Measurements from ENCODE around the gene TAS2R3.

TAS2R3 gene, protein sequence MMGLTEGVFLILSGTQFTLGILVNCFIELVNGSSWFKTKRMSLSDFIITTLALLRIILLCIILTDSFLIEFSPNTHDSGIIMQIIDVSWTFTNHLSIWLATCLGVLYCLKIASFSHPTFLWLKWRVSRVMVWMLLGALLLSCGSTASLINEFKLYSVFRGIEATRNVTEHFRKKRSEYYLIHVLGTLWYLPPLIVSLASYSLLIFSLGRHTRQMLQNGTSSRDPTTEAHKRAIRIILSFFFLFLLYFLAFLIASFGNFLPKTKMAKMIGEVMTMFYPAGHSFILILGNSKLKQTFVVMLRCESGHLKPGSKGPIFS

DNA sequence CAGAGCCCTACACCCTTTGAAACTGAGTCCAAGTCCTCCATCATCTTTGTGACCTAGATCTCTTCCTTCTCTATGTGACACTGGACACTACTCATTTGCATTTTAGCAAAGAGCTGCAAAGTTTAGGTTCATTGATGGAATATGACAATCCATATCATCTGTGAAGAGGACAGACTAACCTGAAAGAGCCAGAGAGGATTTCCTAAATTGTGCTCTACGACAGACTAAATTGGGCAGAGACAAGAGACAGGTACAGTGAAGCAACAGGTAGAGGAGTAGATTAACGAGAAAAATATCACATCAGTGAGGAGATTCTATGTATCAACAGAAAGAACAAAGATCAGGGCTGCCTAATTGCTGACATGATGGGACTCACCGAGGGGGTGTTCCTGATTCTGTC lies at the start of gene TAS2R3:
Gene TAS2R3, plus strand, starts transcription at position 301 of the 400 bp plus-strand sequence. Its CDS starts 62 bp downstream, at position 363.
- no peak within 1 kb of the TSS for H3K27ac ChIP-seq (ENCODE audit: low read depth, low read length)
- H3K27me3 ChIP-seq (ENCODE audit: control insufficient read depth in 5 of 5, insufficient read depth in 4 of 5, low read length in 5 of 5) = no peaks in the 10 kb centered on the region
- no peaks in the 10 kb centered on the region for H3K9me3 ChIP-seq (ENCODE audit: control insufficient read depth in 5 of 5, low read length in 5 of 5)
- no peak within 1 kb of the TSS for H3K9ac ChIP-seq (ENCODE audit: low read length in 5 of 5)
- H3K36me3 ChIP-seq (ENCODE audit: control insufficient read depth in 5 of 5, insufficient read depth in 5 of 5, low read length in 5 of 5) = peaks cover 21 to 64% (median 38%) of the 10 kb centered on the region in 5 donors
- H3K4me1 ChIP-seq (ENCODE audit: control insufficient read depth in 5 of 5, insufficient read depth in 5 of 5, low read length in 5 of 5) = no peaks in the 10 kb centered on the region
- H3K4me3 ChIP-seq (ENCODE audit: low read depth in 1 of 5, low read length in 5 of 5) = no peak within 1 kb of the TSS

DNA sequence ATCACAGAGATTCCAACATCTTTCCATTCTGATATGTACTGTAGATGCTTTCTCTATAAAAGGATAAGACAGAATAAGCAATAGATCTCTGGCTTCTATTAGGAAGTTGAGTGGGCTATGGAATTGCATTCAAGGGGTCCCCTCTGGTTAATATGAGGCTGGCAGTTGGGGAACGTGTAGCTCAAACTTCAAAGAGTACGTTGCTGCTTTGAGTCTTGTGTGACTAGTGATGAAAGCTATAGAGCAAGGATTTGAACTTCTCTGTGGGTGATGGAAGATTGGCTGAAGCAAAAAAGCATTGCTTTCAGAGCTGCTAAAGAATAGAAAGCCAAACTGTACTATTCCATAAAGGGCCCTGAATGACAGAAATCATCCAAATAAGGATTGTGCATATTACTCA lies 49.3 kb upstream of the TAS2R3 start:
- Histone ChIP-seq H3K9me3 (ENCODE audit: control insufficient read depth in 5 of 5, low read length in 5 of 5) (no peaks in the 10 kb centered on the region), H3K27ac (ENCODE audit: low read depth, low read length) (no peak overlapping the region), H3K4me1 (ENCODE audit: control insufficient read depth in 5 of 5, insufficient read depth in 5 of 5, low read length in 5 of 5) (no peaks in the 10 kb centered on the region), H3K27me3 (ENCODE audit: control insufficient read depth in 5 of 5, insufficient read depth in 4 of 5, low read length in 5 of 5) (no peaks in the 10 kb centered on the region), H3K4me3 (ENCODE audit: low read depth in 1 of 5, low read length in 5 of 5) (no peak overlapping the region), H3K9ac (ENCODE audit: low read length in 5 of 5) (no peak overlapping the region), H3K36me3 (ENCODE audit: control insufficient read depth in 5 of 5, insufficient read depth in 5 of 5, low read length in 5 of 5) (peaks cover 0 to 7% (median 0%) of the 10 kb centered on the region in 5 donors)

DNA sequence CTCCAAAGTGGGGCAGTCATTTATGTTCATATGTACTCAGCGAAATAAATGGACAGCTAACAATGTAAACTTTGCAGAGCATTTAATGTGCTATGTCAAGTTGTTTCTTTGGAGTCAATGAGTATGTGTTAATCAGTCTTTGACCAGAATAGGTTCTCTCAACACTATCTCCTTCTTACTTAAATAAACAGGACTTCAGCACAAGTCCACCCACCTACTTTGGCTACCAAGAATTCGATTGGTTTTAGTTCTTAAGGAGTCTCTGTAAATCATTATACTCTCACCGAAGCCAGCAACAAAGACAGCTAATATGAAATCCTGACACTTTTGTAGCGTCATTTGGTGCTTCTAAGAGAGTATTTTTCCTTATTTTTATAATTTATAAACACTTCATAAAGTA lies 48.9 kb upstream of the TAS2R3 start:
- Histone ChIP-seq H3K4me3 (ENCODE audit: low read depth in 1 of 5, low read length in 5 of 5) (no peak overlapping the region), H3K27ac (ENCODE audit: low read depth, low read length) (no peak overlapping the region), H3K27me3 (ENCODE audit: control insufficient read depth in 5 of 5, insufficient read depth in 4 of 5, low read length in 5 of 5) (no peaks in the 10 kb centered on the region), H3K9ac (ENCODE audit: low read length in 5 of 5) (no peak overlapping the region), H3K4me1 (ENCODE audit: control insufficient read depth in 5 of 5, insufficient read depth in 5 of 5, low read length in 5 of 5) (no peaks in the 10 kb centered on the region), H3K9me3 (ENCODE audit: control insufficient read depth in 5 of 5, low read length in 5 of 5) (no peaks in the 10 kb centered on the region), H3K36me3 (ENCODE audit: control insufficient read depth in 5 of 5, insufficient read depth in 5 of 5, low read length in 5 of 5) (peaks cover 0 to 7% (median 0%) of the 10 kb centered on the region in 5 donors)

DNA sequence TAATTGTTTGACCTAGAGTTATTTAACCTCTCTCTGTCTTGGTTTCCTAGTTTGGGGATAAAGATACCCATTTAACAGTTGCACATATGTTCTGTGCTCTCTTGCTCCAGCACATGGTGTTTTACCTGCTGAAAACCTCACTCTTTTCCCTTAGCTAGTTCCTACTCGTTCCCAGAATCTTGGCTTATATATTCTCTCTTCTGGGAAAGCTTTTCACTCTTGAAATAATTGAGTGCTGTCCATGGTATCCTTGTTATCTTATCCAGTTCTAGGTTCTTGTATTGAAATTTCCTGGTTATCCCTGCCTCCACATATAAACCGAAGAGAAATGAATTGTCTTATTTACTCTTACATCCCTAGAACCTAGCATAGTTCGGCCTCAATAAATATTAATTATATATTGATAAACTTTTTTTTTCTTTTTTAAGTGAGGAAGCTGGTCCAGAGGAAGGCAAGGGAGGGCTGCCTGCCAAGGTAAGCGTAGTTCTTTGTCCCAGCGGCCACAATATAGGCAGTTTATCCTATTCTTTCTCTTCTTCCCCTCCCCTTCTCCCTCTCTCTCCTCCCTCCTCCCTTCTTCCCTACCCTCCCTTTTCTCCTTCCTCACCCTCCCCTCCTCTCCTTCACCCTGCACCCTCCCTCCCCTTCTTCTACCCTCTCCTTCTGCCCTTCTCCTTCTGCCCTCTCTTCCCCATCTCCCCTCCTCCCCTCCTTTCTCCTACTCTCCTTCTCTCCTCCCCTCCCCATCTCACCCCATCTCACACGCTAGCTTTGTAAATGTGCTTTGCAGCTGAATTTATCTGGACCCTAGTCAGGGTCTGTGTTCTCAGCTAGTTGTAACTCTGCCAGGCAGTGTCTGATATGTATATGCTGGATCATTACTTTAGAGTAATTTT lies 47.9 kb upstream of the TAS2R3 start:
- no peak overlapping the region for H3K27ac ChIP-seq (ENCODE audit: low read depth, low read length)
- no peaks in the 10 kb centered on the region for H3K4me1 ChIP-seq (ENCODE audit: control insufficient read depth in 5 of 5, insufficient read depth in 5 of 5, low read length in 5 of 5)
- no peak overlapping the region for H3K9ac ChIP-seq (ENCODE audit: low read length in 5 of 5)
- H3K9me3 ChIP-seq (ENCODE audit: control insufficient read depth in 5 of 5, low read length in 5 of 5) = no peaks in the 10 kb centered on the region
- H3K36me3 ChIP-seq (ENCODE audit: control insufficient read depth in 5 of 5, insufficient read depth in 5 of 5, low read length in 5 of 5) = peaks cover 0 to 11% (median 0%) of the 10 kb centered on the region in 5 donors
- H3K27me3 ChIP-seq (ENCODE audit: control insufficient read depth in 5 of 5, insufficient read depth in 4 of 5, low read length in 5 of 5) = no peaks in the 10 kb centered on the region
- no peak overlapping the region for H3K4me3 ChIP-seq (ENCODE audit: low read depth in 1 of 5, low read length in 5 of 5)

DNA sequence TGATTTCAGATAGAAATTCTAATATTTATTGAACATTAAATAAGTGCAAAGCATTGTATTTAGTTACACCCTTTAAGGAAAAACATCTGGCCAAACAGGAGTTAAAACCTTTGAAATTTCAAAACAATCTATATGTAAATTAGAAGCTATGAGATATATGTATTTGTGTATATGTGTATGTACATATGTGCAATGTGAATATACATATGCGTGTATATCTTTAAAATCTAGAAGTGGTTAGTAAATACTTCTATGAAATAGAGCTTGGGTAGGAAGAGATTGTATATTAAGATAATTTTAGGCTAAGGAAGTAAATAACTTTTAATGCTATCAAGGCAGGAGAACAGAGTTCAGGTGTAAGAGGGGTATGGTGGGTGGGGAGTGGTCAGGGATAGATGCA lies 46.4 kb upstream of the TAS2R3 start:
- no peaks in the 10 kb centered on the region for H3K4me1 ChIP-seq (ENCODE audit: control insufficient read depth in 5 of 5, insufficient read depth in 5 of 5, low read length in 5 of 5)
- no peaks in the 10 kb centered on the region for H3K27me3 ChIP-seq (ENCODE audit: control insufficient read depth in 5 of 5, insufficient read depth in 4 of 5, low read length in 5 of 5)
- no peaks in the 10 kb centered on the region for H3K9me3 ChIP-seq (ENCODE audit: control insufficient read depth in 5 of 5, low read length in 5 of 5)
- no peak overlapping the region for H3K4me3 ChIP-seq (ENCODE audit: low read depth in 1 of 5, low read length in 5 of 5)
- H3K27ac ChIP-seq (ENCODE audit: low read depth, low read length) = no peak overlapping the region
- H3K36me3 ChIP-seq (ENCODE audit: control insufficient read depth in 5 of 5, insufficient read depth in 5 of 5, low read length in 5 of 5) = peaks cover 0 to 10% (median 0%) of the 10 kb centered on the region in 5 donors
- H3K9ac ChIP-seq (ENCODE audit: low read length in 5 of 5) = no peak overlapping the region

DNA sequence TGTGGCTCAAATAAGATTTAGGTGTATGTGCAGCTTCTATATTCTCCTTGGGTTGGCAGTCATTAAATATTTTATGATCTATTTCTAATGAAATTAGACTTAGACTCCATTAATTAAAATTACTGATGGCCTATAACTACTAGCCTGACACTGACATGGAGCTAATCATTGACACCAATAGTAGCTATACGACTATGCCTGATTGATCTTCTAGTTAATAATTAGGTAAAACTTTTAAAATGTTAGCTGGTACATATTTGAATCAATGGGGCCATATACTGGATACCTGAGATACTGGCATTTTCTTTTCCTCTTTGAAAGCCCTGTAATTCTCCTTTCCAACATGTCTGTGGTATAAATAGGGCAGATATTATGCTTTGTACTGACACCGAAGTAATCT lies 41.4 kb upstream of the TAS2R3 start:
- no peak overlapping the region for H3K4me3 ChIP-seq (ENCODE audit: low read depth in 1 of 5, low read length in 5 of 5)
- H3K36me3 ChIP-seq (ENCODE audit: control insufficient read depth in 5 of 5, insufficient read depth in 5 of 5, low read length in 5 of 5) = peaks cover 0 to 12% (median 0%) of the 10 kb centered on the region in 5 donors
- no peak overlapping the region for H3K9ac ChIP-seq (ENCODE audit: low read length in 5 of 5)
- H3K27me3 ChIP-seq (ENCODE audit: control insufficient read depth in 5 of 5, insufficient read depth in 4 of 5, low read length in 5 of 5) = no peaks in the 10 kb centered on the region
- H3K27ac ChIP-seq (ENCODE audit: low read depth, low read length) = no peak overlapping the region
- no peaks in the 10 kb centered on the region for H3K9me3 ChIP-seq (ENCODE audit: control insufficient read depth in 5 of 5, low read length in 5 of 5)
- no peaks in the 10 kb centered on the region for H3K4me1 ChIP-seq (ENCODE audit: control insufficient read depth in 5 of 5, insufficient read depth in 5 of 5, low read length in 5 of 5)

DNA sequence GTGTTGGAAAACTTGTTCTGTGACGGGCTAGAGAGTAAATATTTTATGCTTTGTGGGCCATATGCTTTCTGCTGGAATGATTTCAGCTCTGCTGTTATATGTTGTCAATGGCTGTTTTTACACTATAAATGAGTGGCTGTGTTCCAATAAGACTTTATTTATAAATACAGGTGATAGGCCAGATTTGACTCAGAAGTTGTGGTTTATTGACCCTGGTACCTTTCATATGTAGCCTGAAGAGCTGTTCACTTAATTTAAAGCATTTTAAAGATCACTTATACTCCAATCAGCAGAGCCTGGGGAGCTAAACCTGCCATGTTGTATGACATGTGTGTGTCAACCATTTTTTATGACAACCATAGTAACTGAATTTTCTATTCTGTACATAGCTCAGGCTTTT lies 34.9 kb upstream of the TAS2R3 start:
- Histone ChIP-seq H3K27me3 (ENCODE audit: control insufficient read depth in 5 of 5, insufficient read depth in 4 of 5, low read length in 5 of 5) (no peaks in the 10 kb centered on the region), H3K9me3 (ENCODE audit: control insufficient read depth in 5 of 5, low read length in 5 of 5) (no peaks in the 10 kb centered on the region), H3K4me3 (ENCODE audit: low read depth in 1 of 5, low read length in 5 of 5) (no peak overlapping the region), H3K27ac (ENCODE audit: low read depth, low read length) (no peak overlapping the region), H3K36me3 (ENCODE audit: control insufficient read depth in 5 of 5, insufficient read depth in 5 of 5, low read length in 5 of 5) (peaks cover 0 to 5% (median 0%) of the 10 kb centered on the region in 5 donors), H3K4me1 (ENCODE audit: control insufficient read depth in 5 of 5, insufficient read depth in 5 of 5, low read length in 5 of 5) (no peaks in the 10 kb centered on the region), H3K9ac (ENCODE audit: low read length in 5 of 5) (no peak overlapping the region)

DNA sequence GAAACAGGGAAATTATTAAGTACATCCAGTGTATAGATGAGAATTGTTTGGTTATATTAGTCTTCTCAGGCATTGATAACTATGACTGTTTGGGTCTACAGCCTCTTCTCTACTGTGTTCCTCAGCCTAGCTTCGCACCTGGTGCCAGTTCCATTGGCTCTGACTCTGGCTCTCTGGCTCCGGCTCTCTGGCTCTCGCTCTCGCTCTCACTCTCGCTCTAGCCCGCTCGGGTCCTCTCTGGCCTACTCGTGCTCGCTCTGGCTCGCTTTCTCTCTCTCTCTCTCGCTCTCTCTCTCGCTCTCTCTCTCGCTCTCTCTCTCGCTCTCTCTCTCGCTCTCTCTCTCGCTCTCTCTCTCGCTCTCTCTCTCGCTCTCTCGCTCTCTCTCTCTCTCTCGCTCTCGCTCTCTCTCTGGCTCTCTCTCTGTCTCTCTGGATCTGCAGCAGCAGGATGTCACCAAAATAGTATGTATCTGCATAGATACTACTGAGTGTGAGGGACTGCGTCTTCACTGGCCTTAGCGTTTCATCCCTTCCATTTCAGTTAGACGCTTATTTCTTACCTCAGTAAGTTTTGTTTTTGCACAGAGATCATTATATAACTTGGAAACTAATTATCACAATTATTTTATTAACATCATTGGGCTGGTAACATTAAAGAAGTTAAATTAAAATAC lies 32.3 kb upstream of the TAS2R3 start:
- no peak overlapping the region for H3K9ac ChIP-seq (ENCODE audit: low read length in 5 of 5)
- peaks cover 0 to 2% (median 0%) of the 10 kb centered on the region in 5 donors for H3K36me3 ChIP-seq (ENCODE audit: control insufficient read depth in 5 of 5, insufficient read depth in 5 of 5, low read length in 5 of 5)
- no peak overlapping the region for H3K27ac ChIP-seq (ENCODE audit: low read depth, low read length)
- H3K4me3 ChIP-seq (ENCODE audit: low read depth in 1 of 5, low read length in 5 of 5) = no peak overlapping the region
- no peaks in the 10 kb centered on the region for H3K27me3 ChIP-seq (ENCODE audit: control insufficient read depth in 5 of 5, insufficient read depth in 4 of 5, low read length in 5 of 5)
- H3K9me3 ChIP-seq (ENCODE audit: control insufficient read depth in 5 of 5, low read length in 5 of 5) = no peaks in the 10 kb centered on the region
- H3K4me1 ChIP-seq (ENCODE audit: control insufficient read depth in 5 of 5, insufficient read depth in 5 of 5, low read length in 5 of 5) = no peaks in the 10 kb centered on the region

DNA sequence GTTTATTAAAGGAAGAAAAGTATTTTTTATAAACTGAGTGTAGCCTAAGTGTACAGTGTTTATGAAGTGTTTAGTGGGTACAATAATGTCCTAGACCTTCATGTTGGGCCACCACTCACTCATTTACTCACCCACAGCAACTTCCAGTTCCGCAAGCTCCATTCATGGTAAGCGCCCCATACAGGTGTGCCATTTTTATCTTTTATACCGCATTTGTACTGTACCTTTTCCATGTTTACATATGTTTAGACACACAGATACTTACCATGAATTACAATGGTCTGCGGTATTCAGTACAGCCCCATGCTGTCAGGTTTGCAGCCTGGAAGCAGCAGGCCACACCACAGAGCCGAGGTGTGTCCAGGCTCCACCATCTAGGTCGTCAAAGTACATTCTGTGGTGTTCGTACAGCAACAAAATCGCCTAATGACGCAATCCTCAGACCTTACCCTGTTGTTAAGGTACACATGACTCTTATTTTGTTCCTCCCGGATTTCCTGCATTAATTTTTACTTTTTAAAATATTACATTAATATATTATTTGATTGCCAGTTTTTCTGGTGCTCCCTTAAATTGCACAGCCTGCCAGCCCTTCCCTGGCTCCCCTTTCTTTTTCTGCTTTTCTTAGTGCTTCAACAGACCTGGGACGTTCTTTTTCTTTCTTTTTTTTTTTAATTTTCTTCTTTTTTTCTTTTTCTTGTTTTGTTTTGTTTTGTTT lies 26.6 kb upstream of the TAS2R3 start:
- H3K27ac ChIP-seq (ENCODE audit: low read depth, low read length) = peak overlapping the region; percentile 73

More for the DNA sequence above, 26.6 kb upstream of the TAS2R3 start:
- no peaks in the 10 kb centered on the region for H3K27me3 ChIP-seq (ENCODE audit: control insufficient read depth in 5 of 5, insufficient read depth in 4 of 5, low read length in 5 of 5)
- peak overlapping the region; percentile 74 to 100 (median 97) for H3K4me3 ChIP-seq (ENCODE audit: low read depth in 1 of 5, low read length in 5 of 5)
- peak overlapping the region; percentile 51 to 84 (median 78) for H3K9ac ChIP-seq (ENCODE audit: low read length in 5 of 5)
- H3K4me1 ChIP-seq (ENCODE audit: control insufficient read depth in 5 of 5, insufficient read depth in 5 of 5, low read length in 5 of 5) = peaks cover 4 to 23% (median 20%) of the 10 kb centered on the region in 5 donors
- H3K9me3 ChIP-seq (ENCODE audit: control insufficient read depth in 5 of 5, low read length in 5 of 5) = no peaks in the 10 kb centered on the region
- peaks cover 11 to 22% (median 15%) of the 10 kb centered on the region in 5 donors for H3K36me3 ChIP-seq (ENCODE audit: control insufficient read depth in 5 of 5, insufficient read depth in 5 of 5, low read length in 5 of 5)

All from subcutaneous abdominal adipose tissue (tissue), 5 donors.